Measurements from ENCODE around the gene EID3.
"Not testable (repeated sequence)": the region's sequence is repeated elsewhere in the genome, so short reads cannot be mapped to it uniquely, and the experiment has no call there.

The EID3 gene

DNA sequence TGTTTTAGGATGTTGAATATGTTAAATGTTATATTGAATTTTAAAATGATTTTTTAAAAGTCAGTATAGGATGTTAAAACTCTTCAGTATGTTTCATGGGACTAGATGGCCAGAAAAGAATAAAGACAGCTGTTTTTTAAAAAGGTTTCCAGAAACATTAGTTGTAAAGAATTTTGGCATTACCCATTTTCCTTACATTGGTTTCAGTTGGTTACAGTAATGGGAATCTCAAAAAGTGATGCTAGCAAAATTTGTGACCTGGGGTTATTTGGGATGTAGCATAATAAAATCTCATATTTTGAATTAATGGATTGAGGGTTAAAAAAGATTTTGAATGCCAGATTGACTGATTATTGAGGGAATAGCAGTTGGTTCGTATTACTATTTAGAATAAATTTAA lies 25.3 kb downstream of the EID3 start:
- in situ Hi-C loops (cut with HindIII; ENCODE audit: low sequenced_read_pairs): no loop called here
- no peak overlapping the region for H3K4me3 ChIP-seq (ENCODE audit: low read depth, low read length)
- DNase-seq (ENCODE audit: low read depth, low spot score): no peak
- no peak for TF ChIP-seq CTCF (IDR thresholded peaks at IDR 0.05; ENCODE audit: low read depth, low read length)

GRCh38 chr12:104329707-104330532 lies 26.4 kb downstream of the EID3 start:
- TF ChIP-seq CTCF (IDR thresholded peaks at IDR 0.05; ENCODE audit: low read depth, low read length): no peak
- no peak overlapping the region for H3K4me3 ChIP-seq (ENCODE audit: low read depth, low read length)
- in situ Hi-C loops (cut with HindIII; ENCODE audit: low sequenced_read_pairs): no loop called here
- DNase-seq (ENCODE audit: low read depth, low spot score): no peak

- H3K4me3 ChIP-seq (ENCODE audit: low read depth, low read length): no peak overlapping the region
- in situ Hi-C loops (cut with HindIII; ENCODE audit: low sequenced_read_pairs): no loop called here
- DNase-seq (ENCODE audit: low read depth, low spot score): no peak
- no peak for TF ChIP-seq CTCF (IDR thresholded peaks at IDR 0.05; ENCODE audit: low read depth, low read length)
These were observed 27.8 kb downstream of the EID3 start for GRCh38 chr12:104331376-104331775.

DNA sequence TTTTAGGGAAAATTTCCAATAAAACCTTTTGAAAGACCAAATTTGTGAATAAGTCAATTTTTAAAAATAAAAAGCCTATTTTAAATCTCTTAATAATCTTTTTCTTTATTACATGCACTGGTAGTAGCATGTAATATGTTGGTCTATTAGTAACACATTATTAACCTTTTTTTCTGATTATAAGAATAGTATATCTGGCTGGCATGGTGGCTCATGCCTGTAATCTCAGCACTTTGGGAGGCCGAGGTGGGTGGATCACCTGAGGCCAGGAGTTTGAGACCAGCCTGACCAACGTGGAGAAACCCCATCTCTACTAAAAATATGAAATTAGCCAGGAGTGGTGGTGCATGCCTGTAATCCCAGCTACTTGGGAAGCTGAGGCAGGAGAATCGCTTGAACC lies 28.7 kb downstream of the EID3 start:
- H3K4me3 ChIP-seq (ENCODE audit: low read depth, low read length); DNase-seq (ENCODE audit: low read depth, low spot score); in situ Hi-C loops (cut with HindIII; ENCODE audit: low sequenced_read_pairs): not testable (repeated sequence)

DNA sequence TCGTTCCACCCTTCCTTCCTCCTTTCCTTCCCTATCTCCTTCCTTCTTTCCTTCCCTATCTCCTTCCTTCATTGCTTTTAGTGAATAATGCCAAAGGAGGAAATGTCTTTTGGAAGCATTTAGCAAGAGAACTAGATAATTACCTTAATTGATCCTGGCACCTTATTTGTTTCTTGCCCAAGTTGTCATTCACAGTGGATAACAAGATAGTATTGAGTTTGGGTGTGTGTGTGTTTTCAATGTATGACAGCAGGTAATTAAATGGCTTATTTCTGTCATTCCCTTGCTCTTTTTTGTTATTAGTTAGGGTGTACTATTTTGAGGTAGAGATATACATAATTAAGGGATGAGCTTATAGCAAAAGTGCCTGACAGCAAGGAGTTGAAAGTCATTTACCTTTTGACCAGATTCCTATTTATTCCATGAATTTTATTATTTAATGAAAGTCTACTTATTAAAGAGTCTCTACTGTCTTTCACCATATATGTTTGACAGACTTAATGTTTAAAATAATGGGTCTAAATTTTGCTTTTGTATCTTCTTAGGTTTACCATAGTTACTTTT lies 30.2 kb downstream of the EID3 start:
- in situ Hi-C loops (cut with HindIII; ENCODE audit: low sequenced_read_pairs): no loop called here

DNA sequence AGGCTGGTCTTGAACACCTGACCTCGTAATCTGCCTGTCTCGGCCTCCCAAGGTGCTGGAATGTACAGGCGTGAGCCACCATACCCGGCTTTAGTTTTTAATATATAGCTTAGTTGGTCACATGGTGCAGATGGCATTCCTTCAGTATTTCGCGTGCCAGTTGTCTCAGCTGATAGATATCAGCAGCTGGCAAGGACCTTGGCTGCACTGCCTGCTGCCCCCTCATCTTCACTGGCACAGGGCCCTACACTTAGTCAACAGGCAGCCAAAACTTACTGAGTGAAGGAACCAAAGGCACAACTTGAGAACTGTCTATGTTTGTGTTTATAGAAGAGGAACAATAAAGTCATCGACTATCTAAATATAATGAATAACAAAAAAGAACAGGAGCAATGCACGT lies 31.0 kb downstream of the EID3 start:
- no peak for TF ChIP-seq CTCF (IDR thresholded peaks at IDR 0.05; ENCODE audit: low read depth, low read length)
- in situ Hi-C loops (cut with HindIII; ENCODE audit: low sequenced_read_pairs): no loop called here
- H3K4me3 ChIP-seq (ENCODE audit: low read depth, low read length): no peak overlapping the region
- no peak for DNase-seq (ENCODE audit: low read depth, low spot score)

More for the DNA sequence above, 30.2 kb downstream of the EID3 start:
- no peak for DNase-seq (ENCODE audit: low read depth, low spot score)
- TF ChIP-seq CTCF (IDR thresholded peaks at IDR 0.05; ENCODE audit: low read depth, low read length): no peak
- H3K4me3 ChIP-seq (ENCODE audit: low read depth, low read length): no peak overlapping the region

DNA sequence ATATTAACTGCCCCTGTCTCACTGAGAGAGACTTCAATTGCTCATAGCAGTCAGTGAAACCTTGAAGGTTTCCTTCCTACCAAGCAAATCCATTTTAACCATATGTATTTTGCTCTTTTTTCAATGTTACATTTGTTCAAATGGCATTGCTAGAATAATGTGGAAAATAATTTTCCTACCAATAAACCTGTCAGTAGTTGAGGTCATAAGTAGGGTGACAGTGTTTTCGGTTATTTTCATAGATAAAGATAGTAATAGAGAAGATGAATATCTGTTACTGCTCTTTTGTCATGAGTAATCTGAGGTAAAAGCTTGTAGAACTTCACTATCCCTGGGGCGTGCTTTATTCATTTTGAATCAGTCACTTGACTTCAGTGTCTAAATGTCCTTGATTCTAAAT lies 32.6 kb downstream of the EID3 start:
- DNase-seq (ENCODE audit: low read depth, low spot score): no peak
- TF ChIP-seq CTCF (IDR thresholded peaks at IDR 0.05; ENCODE audit: low read depth, low read length): no peak

More for the DNA sequence above, 32.6 kb downstream of the EID3 start:
- no peak overlapping the region for H3K4me3 ChIP-seq (ENCODE audit: low read depth, low read length)
- in situ Hi-C loops (cut with HindIII; ENCODE audit: low sequenced_read_pairs): no loop called here

Data from astrocyte of the spinal cord (primary cell).